Heart left ventricle (tissue), 11 donors: Measurements from ENCODE around the gene VKORC1. TPM values are rescaled to one million over a fixed set of nuclear protein-coding genes. Genes with fewer than 3 reads are reported as not detected.

ENCODE experiments used
- polyA plus RNA-seq, 2 donors: library from polyadenylated mRNA; stranded (reverse); fragments of 200-250 nt; gene quantifications; one replicate each; pipeline ENCODE4 v1.2.3, GENCODE V29; 2013
- total RNA-seq, 9 donors: library from RNA; depleted of rRNA in 2 of 9; stranded (reverse); fragments of >200 nt in 2 of 9; fragmentation: NEBNext Ultra II Directional in 3 of 9; extraction: Animal tissue kit (Norgen Biotek cat#: 25700) in 3 of 9; gene quantifications; one replicate each; pipeline versions ENCODE4 v1.1.0 to v1.2.4, GENCODE V29; 2016 to 2023
- donor health status: ischemic (EF 13 %, LVEDD 7.1; RV severe dilation, severe dysfunction).
- donor health status: healthy with polysubstance abuse.
- donor health status: DM: no; HTN: yes; CAD: no.
- donor health status: DM: no; HTN: no; CAD: no.
- donor health status: ischemic (EF 25% LVEDD 5.7; RV mildly dilated, moderate dysfunction).
- donor health status: healthy.
- donor health status: DM: yes; HTN: yes; CAD: no.
- donor health status: PGD.
- donor health status: nonischemic (EF 23%, LVEDD 6.1; RV moderate dilation, normal function).

VKORC1 gene
- total and polyA plus RNA-seq, 11 donors, result 25.9 to 134 (median 42.0) TPM

Other genes starting within 250 kb of the VKORC1 start
- gene BCL7C, start 200.7 kb downstream of the VKORC1 start, total RNA-seq, result 10 to 100 TPM; 23.1 to 35.5 (median 28.1) TPM
- 10 to 100 TPM; 30.5 to 43.4 TPM for gene BCL7C, start 200.7 kb downstream of the VKORC1 start, polyA plus RNA-seq
- gene CTF1, start 198.2 kb downstream of the VKORC1 start, total RNA-seq, result 10 to 100 TPM in 5 of 9 donors, 1 to 10 TPM in 4; 6.4 to 22.2 (median 12.2) TPM
- 10 to 100 TPM in 1 of 2 donors, 1 to 10 TPM in 1; 3.7 to 13.5 TPM for gene CTF1, start 198.2 kb downstream of the VKORC1 start, polyA plus RNA-seq
- 10 to 100 TPM in 2 of 9 donors, 1 to 10 TPM in 7; 4.5 to 15.5 (median 7.9) TPM for gene FBXL19, start 171.2 kb downstream of the VKORC1 start, total RNA-seq
- 1 to 10 TPM; 7.9 to 9.1 TPM for gene FBXL19, start 171.2 kb downstream of the VKORC1 start, polyA plus RNA-seq
- 10 to 100 TPM in 6 of 9 donors, 1 to 10 TPM in 3; 8.5 to 28.9 (median 14.1) TPM for gene ORAI3, start 145.7 kb downstream of the VKORC1 start, total RNA-seq
- gene ORAI3, start 145.7 kb downstream of the VKORC1 start, polyA plus RNA-seq, result 10 to 100 TPM in 1 of 2 donors, 1 to 10 TPM in 1; 8.1 to 10.8 TPM
- gene SETD1A, start 137.0 kb downstream of the VKORC1 start, total RNA-seq, result 10 to 100 TPM in 3 of 9 donors, 1 to 10 TPM in 6; 4.6 to 12.1 (median 9.0) TPM
- gene SETD1A, start 137.0 kb downstream of the VKORC1 start, polyA plus RNA-seq, result 1 to 10 TPM; 8.1 to 9.3 TPM
- gene HSD3B7, start 109.6 kb downstream of the VKORC1 start, total RNA-seq, result 10 to 100 TPM in 3 of 9 donors, 1 to 10 TPM in 6; 3.8 to 27.2 (median 6.9) TPM
- 1 to 10 TPM; 7.1 to 7.8 TPM for gene HSD3B7, start 109.6 kb downstream of the VKORC1 start, polyA plus RNA-seq
- 1 to 10 TPM in 4 of 9 donors, under 1 TPM in 5; 0.20 to 2.1 (median 1.00) TPM for gene STX1B, start 84.2 kb downstream of the VKORC1 start, total RNA-seq
- under 1 TPM; 0.22 to 0.76 TPM for gene STX1B, start 84.2 kb downstream of the VKORC1 start, polyA plus RNA-seq
- 10 to 100 TPM; 19.5 to 65.8 (median 39.7) TPM for gene STX4, start 61.2 kb downstream of the VKORC1 start, total RNA-seq
- gene STX4, start 61.2 kb downstream of the VKORC1 start, polyA plus RNA-seq, result 10 to 100 TPM; 50.5 to 73.8 TPM
- gene ZNF668, start 20.6 kb downstream of the VKORC1 start, total RNA-seq, result 10 to 100 TPM in 2 of 9 donors, 1 to 10 TPM in 7; 3.5 to 11.4 (median 5.8) TPM
- 1 to 10 TPM; 6.6 to 9.8 TPM for gene ZNF668, start 20.6 kb downstream of the VKORC1 start, polyA plus RNA-seq
- gene ZNF646, start 20.4 kb downstream of the VKORC1 start, total RNA-seq, result 10 to 100 TPM in 6 of 9 donors, 1 to 10 TPM in 3; 8.3 to 15.5 (median 10.3) TPM
- 1 to 10 TPM; 6.4 to 7.6 TPM for gene ZNF646, start 20.4 kb downstream of the VKORC1 start, polyA plus RNA-seq
- gene PRSS53, start 5.9 kb downstream of the VKORC1 start, total RNA-seq, result 1 to 10 TPM in 1 of 9 donors, under 1 TPM in 8; 0.16 to 1.4 (median 0.44) TPM
- gene PRSS53, start 5.9 kb downstream of the VKORC1 start, polyA plus RNA-seq, result under 1 TPM; 0.80 to 0.84 TPM
- 100 to 1,000 TPM in 2 of 9 donors, 10 to 100 TPM in 7; 61.9 to 134 (median 70.0) TPM for gene BCKDK, start 13.6 kb upstream of the VKORC1 start, total RNA-seq
- gene BCKDK, start 13.6 kb upstream of the VKORC1 start, polyA plus RNA-seq, result 10 to 100 TPM; 42.6 to 57.4 TPM
- 10 to 100 TPM; 52.8 to 79.8 (median 64.7) TPM for gene KAT8, start 22.9 kb upstream of the VKORC1 start, total RNA-seq
- 10 to 100 TPM; 56.7 to 83.2 TPM for gene KAT8, start 22.9 kb upstream of the VKORC1 start, polyA plus RNA-seq
- under 1 TPM in 4 of 9 donors, not detected in 5; 0.17 to 0.44 (median 0.39) TPM for gene PRSS8, start 40.9 kb upstream of the VKORC1 start, total RNA-seq
- gene PRSS8, start 40.9 kb upstream of the VKORC1 start, polyA plus RNA-seq, result under 1 TPM; 0.17 to 0.23 TPM
- gene PRSS36, start 55.3 kb upstream of the VKORC1 start, total RNA-seq, result 1 to 10 TPM in 7 of 9 donors, under 1 TPM in 2; 0.35 to 5.1 (median 1.2) TPM
- 1 to 10 TPM; 1.0 to 2.6 TPM for gene PRSS36, start 55.3 kb upstream of the VKORC1 start, polyA plus RNA-seq
- 100 to 1,000 TPM in 7 of 9 donors, 10 to 100 TPM in 2; 20.3 to 213 (median 127) TPM for gene FUS, start 85.3 kb upstream of the VKORC1 start, total RNA-seq
- 100 to 1,000 TPM; 127 to 155 TPM for gene FUS, start 85.3 kb upstream of the VKORC1 start, polyA plus RNA-seq
- gene PYCARD, start 108.0 kb upstream of the VKORC1 start, total RNA-seq, result 10 to 100 TPM in 3 of 9 donors, 1 to 10 TPM in 6; 2.0 to 42.2 (median 5.2) TPM
- gene PYCARD, start 108.0 kb upstream of the VKORC1 start, polyA plus RNA-seq, result 10 to 100 TPM in 1 of 2 donors, 1 to 10 TPM in 1; 3.9 to 10.0 TPM
- 1 to 10 TPM in 8 of 9 donors, under 1 TPM in 1; 0.32 to 3.4 (median 1.6) TPM for gene TRIM72, start 119.3 kb upstream of the VKORC1 start, total RNA-seq
- gene TRIM72, start 119.3 kb upstream of the VKORC1 start, polyA plus RNA-seq, result 1 to 10 TPM; 1.0 to 1.2 TPM
- gene PYDC1, start 122.3 kb upstream of the VKORC1 start, total RNA-seq, result not detected
- not detected for gene PYDC1, start 122.3 kb upstream of the VKORC1 start, polyA plus RNA-seq
- 10 to 100 TPM in 2 of 9 donors, 1 to 10 TPM in 7; 1.9 to 48.7 (median 4.9) TPM for gene ITGAM, start 165.2 kb upstream of the VKORC1 start, total RNA-seq
- gene ITGAM, start 165.2 kb upstream of the VKORC1 start, polyA plus RNA-seq, result 1 to 10 TPM; 2.5 to 2.6 TPM